NCI-H1417 (cell line): ENCODE data around the gene HRH2.

Source experiments
- DNase-seq, 3 experiments: peaks; one replicate each; lab custom pipeline; 2025; lab: John Stamatoyannopoulos, UW

The HRH2 gene

GRCh38 chr5:175692235-175692995 is 34.5 kb downstream of the HRH2 start:
- DNase-seq: no peak

- DNase-seq: no peak
Measured at GRCh38 chr5:175692996-175693710, 35.3 kb downstream of the HRH2 start.

- no peak for DNase-seq
Measured at GRCh38 chr5:175693741-175694140, 35.9 kb downstream of the HRH2 start.

GRCh38 chr5:175694371-175695160 is 36.7 kb downstream of the HRH2 start:
- no peak for DNase-seq

GRCh38 chr5:175695161-175696126 is 37.6 kb downstream of the HRH2 start:
- DNase-seq: no peak

GRCh38 chr5:175696139-175696854 is 38.4 kb downstream of the HRH2 start:
- peak in 2 of 3 experiments; percentile 0 to 84 for DNase-seq

GRCh38 chr5:175696855-175697198 is 39.0 kb downstream of the HRH2 start:
- DNase-seq: no peak

- DNase-seq: no peak
Measured at GRCh38 chr5:175697846-175698245, 40.0 kb downstream of the HRH2 start.

GRCh38 chr5:175698401-175699115 is 40.7 kb downstream of the HRH2 start:
- no peak for DNase-seq

GRCh38 chr5:175700991-175701390 is 43.1 kb downstream of the HRH2 start:
- peak in 1 of 3 experiments; percentile 0 for DNase-seq

- DNase-seq: no peak
Measured at GRCh38 chr5:175701797-175702196, 43.9 kb downstream of the HRH2 start.

GRCh38 chr5:175706499-175706898 is 48.6 kb downstream of the HRH2 start:
- peak in 2 of 3 experiments; percentile 0 to 4 for DNase-seq

- DNase-seq: no peak
Measured at GRCh38 chr5:175707751-175708375, 50.0 kb downstream of the HRH2 start.

GRCh38 chr5:175709276-175709781 is 51.5 kb downstream of the HRH2 start:
- DNase-seq: peak in 2 of 3 experiments; percentile 8 to 20

GRCh38 chr5:175710326-175710725 is 52.5 kb downstream of the HRH2 start:
- DNase-seq: no peak

- no peak for DNase-seq
Measured at GRCh38 chr5:175711031-175711430, 53.2 kb downstream of the HRH2 start.

GRCh38 chr5:175711472-175712312 is 53.8 kb downstream of the HRH2 start:
- no peak for DNase-seq

- no peak for DNase-seq
Measured at GRCh38 chr5:175712313-175712680, 54.4 kb downstream of the HRH2 start.

GRCh38 chr5:175712681-175713085 is 54.8 kb downstream of the HRH2 start:
- DNase-seq: no peak
